Hematopoietic multipotent progenitor cell (in vitro differentiated cells): ENCODE measurements around the gene SERPINB10. TPM values are rescaled to one million over a fixed set of nuclear protein-coding genes. Genes with fewer than 3 reads are reported as not detected.
A peak's percentile ranks its signal among the peaks of the same experiment; 100 is the strongest.

Source experiments
- DNase-seq, 3 donors: peaks; one replicate each; pipeline ENCODE4 v3.0.0-alpha.2; 2011 to 2015; ENCODE audit warnings: low read depth in 2 of 3, low spot score in 2 of 3
- total RNA-seq: library from RNA; depleted of rRNA; stranded (reverse); fragments of >200 nt; gene quantifications from one replicate; pipeline ENCODE4 v1.2.3, GENCODE V29; 2012

SERPINB10 gene
- total RNA-seq, 1 donor: 0.27 TPM

DNA sequence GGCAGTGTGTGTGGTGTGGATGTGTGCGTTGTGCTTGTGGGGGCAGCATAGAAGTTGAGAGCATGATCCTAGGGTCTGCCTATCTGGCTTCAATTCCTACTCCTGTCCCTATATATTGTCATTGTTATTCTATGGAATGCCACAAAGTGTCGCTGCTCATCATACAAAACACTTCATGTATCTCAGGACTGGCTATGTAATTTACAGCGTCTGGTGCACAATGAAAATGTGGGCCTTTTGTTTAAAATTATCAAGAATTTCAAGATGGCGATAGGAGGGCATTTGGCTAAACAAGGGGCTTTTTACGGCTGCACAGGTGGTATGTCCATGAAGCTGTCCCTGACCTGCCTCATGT is 16.8 kb upstream of the SERPINB10 start:
- peak in 1 of 3 donors; percentile 47 for DNase-seq

DNA sequence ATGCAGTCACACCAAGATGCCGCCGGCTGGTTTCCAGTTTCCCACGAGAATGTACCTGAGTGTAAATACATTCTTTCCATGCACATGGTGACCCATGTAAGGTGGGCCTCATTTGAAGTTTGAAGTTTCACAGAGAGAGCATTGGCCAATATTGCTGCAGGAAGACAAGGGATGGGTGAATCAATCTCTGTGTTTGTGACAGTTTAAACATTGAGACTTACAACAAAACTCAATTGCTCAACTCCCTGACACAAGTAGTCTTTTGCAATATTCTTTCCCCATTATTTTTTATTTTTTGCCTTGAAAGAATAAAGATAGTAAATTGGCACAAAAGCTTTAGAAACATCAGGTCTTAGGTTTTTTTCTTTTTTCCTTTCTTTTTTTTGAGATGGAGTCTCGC is 15.2 kb upstream of the SERPINB10 start:
- no peak for DNase-seq

DNA sequence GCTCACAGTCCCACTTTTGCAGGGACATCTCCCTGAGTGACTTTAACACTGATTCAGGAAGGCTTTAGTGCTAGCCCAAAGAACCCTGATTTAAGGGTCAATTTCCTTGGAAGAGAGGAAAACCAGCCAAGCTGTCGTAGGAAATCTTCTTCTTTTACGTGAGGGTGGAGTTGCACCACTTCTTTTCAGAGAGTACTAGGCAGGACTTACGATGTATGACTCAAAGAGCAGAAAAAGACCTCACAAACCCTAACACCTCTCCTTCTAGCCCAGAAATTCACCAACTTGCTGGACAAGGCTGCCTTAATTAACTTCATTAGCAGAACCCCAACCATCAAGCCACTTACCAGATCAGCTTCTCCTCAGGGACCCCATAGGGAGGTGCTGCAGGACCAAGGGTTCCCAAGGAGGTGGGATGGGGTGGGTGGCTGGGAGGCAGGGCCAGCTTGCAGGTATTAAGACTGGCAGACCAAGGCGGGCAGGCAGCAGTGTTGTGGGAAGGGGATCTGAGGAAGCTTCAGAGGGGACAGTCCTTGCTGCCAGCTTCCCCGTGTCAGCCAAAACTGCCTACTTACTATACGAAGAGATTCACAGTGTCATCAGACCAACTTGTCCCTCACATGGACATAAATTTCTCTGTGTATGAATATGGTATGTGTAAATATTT is 13.5 kb upstream of the SERPINB10 start:
- DNase-seq: no peak

DNA sequence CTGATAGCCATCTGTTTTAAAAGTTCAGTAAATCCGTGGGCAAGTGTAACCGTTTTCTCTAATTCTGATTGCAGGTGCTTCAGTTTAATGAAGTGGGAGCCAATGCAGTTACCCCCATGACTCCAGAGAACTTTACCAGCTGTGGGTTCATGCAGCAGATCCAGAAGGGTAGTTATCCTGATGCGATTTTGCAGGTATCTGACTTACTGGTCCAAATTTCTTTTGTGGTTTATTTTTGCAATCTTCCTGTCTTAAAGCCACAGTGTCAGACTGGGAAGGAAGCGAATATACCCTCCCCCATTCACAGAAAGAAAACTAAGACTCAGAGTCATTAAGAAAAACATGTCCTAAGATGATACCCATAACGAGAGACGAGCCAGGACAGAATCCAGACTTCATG is 12.6 kb upstream of the SERPINB10 start:
- DNase-seq: no peak

DNA sequence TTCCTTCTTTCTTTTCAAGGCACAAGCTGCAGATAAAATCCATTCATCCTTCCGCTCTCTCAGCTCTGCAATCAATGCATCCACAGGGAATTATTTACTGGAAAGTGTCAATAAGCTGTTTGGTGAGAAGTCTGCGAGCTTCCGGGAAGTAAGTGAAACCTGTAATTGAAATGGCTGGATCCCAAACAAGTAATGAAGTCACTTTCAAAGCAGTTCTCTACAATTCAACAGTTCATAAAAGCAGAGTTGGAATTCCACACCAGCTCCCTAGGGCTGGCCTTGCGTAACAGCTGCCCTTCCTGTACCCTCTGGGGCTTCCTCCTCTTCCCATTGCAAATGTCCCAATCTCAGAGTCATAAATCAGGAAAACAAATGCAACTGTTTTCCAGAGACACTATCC is 10.7 kb upstream of the SERPINB10 start:
- DNase-seq: no peak

DNA sequence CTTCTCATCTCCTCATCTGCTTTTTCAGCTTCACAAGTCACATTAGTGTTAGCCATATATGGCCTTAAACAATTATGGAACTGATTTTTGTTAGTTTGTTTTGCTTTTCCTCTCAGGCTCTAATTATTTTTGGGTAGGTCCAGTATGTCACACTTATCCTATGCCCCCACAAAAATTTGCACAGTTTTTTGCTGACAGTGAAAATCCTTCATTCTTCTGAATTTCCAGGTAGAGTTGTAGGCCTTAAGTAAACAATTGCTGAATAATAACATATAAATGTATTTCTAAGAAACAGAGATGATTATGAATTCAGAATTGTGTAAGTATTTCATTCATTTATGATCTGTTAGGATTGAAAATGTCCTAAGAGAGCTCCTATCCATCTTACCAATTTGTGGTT is 8.6 kb upstream of the SERPINB10 start:
- no peak for DNase-seq

DNA sequence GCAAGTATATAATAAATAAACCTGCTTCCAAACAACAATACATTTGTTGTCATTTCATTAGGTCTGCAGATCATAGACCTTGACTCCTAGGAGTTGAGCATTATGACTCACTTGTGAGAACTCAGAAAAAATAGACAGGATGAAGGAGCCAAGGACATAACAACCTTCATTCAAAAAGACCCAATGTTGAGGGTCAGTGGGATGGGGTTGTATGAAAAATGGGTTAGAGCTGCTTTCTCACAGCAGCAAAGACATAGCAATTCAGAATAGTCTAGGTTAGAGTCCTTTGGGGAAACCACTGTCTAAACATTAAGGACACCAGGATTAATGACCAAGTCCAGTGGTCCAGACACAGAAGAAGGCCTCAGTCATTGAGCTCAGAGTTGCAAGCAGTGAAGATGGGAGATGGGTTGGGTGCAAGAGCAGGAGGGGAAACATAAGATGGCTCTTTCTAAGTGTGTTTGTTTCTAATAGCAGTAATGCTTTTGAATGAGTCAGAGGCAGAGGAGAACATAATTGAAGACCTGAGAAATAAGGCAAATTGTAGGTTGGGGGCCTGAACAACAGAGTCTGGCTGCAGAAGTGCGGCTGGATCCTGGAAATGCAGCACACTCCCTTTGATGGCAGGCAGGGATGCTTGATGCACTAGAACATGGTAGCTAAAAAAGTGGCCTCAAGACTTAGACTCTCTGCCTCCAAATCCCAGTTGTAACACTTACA is 3.7 kb upstream of the SERPINB10 start:
- DNase-seq: no peak

DNA sequence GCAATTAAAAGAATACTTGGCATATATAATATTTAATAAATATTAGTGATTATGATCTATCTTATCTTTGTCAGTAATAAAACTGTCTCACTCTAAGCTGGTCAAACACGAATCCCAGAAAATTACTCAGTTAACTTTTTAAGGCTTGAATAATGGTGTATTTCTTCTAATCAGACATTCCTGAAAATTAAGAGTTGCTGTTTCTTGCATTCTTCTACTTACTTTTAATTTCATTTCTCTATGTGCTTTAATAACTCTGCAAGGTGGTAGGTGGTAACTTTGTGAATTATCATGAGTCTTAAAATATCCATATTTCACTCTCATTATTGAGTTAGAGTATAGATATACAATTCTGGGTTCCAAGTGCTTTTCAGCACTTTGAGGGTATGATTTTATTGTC is 3.1 kb upstream of the SERPINB10 start:
- no peak for DNase-seq

DNA sequence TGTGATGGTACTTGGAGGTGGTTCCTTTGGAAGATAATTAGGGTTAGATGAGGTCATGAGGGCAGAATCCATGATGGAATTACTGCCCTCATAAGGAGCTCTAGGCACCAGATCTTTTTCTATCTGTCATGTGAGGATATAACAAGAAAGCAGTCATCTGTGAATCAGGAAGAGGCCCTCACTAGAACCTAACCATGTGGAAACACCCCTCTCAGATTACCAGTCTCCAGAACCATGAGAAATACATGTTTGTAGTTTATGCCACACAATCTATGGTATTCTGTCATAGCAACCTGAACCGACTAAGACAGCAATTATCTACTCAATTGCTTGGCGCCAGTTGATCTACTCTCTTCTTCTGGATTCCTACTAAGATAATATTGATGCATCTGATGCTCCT is 2.4 kb upstream of the SERPINB10 start:
- DNase-seq: no peak

DNA sequence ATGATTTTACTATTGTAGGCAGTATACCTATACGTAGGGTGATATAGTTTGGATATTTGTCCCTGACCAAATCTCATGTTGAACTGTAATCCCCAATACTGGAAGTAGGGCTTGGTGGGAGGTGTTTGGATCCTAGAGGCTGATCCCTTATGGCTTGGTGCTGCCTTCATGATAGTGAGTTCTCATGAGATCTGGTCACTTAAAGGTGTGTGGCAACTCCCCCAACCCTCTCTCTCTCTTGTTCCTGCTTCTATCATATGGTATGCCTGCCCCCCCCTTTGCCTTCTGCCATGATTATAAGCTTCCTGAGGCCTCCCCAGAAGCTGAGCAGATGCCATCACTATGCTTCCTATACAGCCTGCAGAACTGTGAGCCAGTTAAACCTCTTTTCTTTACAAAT is 1.7 kb upstream of the SERPINB10 start:
- no peak for DNase-seq

DNA sequence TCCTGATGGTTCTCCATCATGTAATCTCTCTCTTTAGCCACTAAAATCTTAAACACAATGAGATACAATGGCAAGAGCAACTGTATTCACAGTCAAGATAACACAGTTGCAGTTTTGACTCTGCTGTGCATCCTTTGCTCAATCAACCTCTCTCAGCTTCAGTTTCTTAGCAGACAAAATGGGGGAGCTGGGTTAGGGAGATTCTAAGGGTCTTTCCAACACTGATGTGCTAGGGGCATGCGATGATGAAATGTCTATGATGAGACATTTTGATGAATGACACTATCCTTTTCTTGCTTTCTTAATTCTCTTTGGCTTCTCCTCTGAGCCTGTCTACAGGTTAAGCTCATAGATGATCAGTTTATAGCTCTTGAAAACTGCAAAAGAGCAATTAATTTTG is 1.1 kb downstream of the SERPINB10 start:
- no peak for DNase-seq

DNA sequence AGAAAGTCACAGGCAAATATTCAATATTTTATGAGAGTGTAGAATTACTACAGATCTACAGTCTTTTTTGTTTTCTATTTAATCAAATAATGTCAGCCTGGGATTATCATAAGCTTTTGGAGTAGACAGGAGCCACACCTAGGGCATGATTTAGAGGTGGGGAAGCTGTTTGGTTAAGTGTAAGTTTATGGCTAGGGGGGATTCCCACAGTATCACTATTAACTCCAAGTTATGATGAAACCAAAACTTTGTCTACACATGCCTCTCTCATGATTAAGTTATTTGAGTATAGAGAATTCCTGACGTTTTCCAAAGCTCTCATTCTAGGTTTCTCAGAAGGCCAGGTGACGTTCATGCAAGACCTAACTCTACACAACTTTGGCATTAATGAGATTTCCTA is 2.1 kb downstream of the SERPINB10 start:
- DNase-seq: no peak

DNA sequence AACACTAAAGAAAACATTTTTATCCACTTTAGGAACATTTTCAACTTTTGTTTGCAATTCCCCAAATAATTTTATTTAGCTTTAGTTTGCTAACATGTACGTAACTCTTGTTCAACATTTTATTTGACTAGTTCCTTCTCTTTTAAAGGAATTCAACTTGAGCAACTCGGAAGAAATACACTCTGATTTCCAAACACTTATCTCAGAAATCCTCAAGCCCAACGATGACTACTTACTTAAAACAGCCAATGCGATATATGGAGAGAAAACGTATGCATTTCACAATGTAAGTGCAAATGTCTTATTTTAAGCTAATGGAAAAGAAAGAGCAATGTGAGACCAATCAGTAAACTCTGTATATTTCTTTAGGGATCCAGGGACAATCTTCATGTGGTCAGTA is 10.1 kb downstream of the SERPINB10 start:
- no peak for DNase-seq

DNA sequence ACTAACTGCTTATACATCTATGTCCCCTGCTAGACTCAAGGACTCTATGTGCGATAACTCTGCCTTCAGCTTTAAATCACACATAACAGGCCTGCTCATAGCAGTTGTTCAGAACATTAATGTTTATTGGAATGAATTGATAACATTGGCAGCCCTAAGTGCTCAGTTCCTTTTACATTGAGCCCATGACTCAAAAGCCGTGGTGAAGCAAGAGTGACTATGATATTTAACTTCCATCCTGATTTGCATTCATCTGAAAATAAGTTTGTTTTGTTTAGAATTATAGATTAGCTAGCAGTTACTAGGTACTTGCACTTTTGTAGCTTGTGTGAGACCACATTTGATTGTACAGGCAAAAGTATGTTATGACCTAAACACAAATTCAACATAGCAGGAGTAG is 14.3 kb downstream of the SERPINB10 start:
- no peak for DNase-seq

DNA sequence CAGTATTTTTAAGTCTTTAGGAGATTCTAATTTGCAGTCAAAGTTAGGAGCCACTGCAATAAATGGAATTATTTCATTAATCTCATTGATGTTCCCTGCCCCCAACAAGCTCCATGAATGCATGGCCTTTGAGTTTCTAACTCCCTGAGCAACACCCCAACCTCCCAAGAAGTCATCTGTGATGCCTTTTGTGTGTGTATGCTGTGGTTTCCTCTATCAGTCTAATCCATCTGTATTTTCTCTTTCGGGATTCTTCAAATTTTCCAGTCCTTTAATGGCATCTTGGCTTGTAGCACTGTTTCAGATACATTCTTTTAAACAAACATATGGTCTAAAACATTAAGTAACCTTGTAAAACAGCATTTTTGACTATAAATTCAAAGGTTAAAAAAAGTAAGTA is 16.8 kb downstream of the SERPINB10 start:
- DNase-seq: no peak

DNA sequence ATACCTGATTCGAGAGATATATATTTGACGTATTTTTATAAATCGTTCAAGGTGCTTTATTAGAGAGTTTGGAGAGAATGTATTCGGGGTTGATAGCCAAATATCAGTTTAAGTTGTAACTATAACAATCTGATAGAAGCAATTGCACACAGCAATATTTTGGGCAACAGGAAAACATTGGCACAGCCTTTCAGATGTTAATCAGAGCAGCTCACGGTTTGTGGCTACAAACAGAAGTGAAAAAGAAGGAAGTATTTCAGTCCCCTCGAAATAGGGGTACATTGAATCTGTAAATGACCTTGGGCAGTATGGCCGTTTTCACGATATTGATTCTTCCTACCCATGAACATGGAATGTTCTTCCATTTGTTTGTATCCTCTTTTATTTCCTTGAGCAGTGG is 20.6 kb downstream of the SERPINB10 start:
- DNase-seq: peak in 1 of 3 donors; percentile 64

DNA sequence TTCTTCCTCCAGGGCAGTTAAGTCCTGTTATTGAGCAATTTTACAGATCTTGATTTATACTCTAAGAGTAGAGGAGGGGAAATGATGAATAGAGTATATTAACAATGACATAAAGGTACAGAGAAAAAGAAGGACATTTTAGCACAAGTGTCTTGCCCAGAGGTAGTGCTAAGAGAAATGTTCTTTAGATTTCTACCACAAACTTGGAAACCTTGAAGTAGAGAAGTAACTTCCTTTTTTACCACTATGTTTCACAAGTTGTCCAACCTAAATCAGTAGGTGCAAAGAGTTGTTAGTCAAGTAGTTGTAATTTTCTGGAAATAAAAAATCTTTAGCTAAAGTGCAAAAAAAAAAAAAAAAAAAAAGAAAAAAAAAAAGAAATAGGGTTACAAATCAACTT is 21.6 kb downstream of the SERPINB10 start:
- DNase-seq: peak in 1 of 3 donors; percentile 29

DNA sequence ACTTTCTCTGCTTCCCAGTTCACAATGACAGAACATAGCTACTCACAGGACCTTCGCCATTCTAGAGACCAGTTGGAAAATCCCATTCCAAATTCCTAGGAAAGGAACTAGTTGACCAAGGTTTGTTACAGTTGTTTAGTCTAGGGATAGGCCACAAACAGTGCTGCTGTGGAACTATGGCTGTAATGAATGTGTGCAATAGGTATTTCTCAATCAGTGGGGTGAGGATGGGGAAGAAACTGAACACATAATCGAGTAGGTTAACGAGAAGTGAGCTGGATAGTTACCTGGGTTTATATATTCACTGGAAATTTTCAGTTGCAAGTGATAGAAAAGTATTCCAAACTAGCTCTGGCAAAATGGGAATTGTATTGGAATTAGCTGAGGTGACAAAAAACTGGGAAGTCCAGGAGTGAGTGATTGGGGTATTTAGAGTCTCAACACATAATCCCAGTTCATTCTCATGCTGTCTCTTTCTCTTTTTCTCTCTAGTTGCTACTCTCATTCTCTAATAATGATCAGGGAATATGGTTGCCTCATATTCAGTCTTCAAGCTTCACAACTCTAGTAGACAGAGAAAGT is 23.1 kb downstream of the SERPINB10 start:
- DNase-seq: no peak

DNA sequence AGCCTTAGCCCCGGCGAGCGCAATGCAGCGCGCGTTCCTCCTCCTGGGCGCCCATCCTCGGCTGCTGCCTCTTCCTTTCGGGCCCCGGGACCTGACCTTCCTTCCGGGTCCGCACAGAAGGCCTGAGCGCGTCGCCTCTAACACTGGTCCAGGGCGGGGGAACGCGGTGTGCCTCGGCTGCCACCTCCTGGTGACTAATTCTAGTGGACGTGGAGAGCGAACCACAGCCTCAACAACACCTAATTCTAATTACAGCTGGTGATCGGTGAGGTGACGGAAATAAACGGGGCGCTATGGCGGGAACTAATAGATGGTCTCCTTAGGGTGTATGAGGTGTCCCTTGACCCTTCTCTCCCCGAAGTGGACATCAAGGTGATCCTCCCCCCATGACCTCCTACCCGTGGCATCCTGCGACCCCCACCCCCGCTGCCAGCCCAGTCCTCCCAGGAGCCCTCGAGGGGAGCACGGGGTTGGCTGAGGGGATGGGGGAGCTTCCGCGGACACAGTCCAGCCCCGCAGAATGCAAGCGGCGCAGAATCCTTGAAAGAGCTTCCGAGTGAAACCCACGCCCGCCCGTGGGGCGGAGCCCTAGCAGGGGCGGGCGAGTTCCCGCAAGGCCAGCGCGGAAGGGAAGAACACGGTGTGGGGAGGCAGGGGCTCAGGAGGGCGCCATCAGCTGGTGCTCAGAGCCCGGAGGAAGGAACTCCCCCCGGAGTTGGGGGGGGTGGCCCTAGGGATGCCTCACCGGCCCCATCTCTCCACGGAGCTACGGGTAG is 28.6 kb downstream of the SERPINB10 start:
- peak; percentile 10 to 86 (median 76) for DNase-seq

DNA sequence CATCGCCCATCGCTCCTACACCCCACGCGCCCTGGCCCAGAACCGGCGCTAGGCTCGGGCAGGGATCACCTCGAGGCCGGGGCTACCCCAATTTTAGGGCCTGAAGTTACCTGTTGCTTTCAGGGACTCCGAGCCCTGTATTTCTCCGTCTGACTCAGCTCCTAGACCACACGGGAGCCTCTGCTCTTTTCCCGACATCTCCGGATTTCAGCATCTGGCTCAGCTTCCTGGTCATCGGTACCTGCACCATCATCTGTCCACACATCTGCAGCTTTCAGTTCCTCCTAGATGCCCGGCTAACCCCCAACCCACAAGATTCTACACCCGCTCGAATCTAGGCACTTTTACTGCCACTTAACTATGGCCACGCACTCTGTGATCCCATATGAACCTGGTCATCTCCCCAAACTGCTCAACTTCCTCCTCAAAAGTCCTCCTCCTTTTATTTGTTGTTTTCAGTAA is 29.2 kb downstream of the SERPINB10 start:
- DNase-seq: no peak

DNA sequence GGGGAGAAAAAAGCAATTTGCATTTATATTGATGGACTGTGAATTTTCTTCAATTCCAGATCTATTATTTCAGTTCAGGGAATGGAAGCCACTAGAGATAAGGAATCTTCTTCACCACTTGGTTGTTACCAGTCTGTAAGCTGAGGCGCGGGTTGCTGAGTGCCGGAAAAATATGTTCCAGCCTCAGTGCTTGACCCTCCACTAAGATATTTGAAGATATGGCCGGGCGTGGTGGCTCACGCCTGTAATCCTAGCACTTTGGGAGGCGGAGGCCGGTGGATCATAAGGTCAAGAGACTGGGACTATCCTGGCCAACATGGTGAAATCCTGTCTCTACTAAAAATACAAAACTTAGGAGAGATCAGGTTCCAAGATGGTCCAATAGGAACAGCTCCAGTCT is 32.2 kb downstream of the SERPINB10 start:
- DNase-seq: no peak
